ENCODE results near the gene TTC7B.

The TTC7B gene

DNA sequence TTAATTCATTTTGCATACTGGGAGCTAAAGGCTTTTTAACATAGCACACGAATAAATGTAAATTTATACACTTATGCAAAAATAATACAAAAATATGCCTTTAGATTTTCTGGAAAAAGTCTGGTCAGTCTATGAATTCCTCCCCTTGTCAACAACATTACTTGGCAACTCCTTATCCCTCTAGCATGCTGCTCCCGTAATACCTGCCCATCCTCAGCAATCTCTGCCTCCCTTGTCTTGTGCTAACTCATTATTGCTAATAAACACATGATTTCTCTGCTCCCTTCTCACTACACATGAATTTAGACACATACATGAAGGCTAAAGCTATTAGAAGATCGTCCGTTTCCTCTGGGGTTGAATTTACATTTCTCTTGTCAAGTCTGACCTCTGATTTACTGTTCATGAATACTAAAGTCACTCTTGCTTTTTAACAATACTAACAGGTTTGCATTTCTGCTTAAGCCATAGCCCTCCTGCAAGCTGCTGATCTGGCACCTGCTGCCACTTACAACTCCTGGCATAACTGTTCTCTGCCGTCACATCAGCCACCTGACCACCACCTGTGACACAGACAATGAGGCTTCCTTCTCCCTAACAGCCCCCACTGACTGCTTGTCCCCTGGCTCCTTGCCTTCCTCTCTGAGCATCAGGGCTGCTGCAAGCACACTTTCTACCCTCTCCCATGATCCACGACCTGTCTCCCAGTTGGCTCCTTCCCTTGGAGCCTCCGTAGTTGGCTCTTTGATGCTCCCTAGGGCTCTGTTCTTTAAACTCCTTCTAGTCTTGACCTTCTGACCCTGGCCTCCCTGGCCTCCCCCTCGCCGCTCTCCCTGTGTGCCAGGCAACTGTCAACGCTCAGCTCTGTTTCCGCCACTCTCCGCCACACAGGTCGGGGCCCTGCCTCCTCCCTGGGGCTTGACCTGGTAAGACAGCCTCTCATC is 241.8 kb downstream of the TTC7B start:
- no peak for DNase-seq (ENCODE audit: low spot score)

DNA sequence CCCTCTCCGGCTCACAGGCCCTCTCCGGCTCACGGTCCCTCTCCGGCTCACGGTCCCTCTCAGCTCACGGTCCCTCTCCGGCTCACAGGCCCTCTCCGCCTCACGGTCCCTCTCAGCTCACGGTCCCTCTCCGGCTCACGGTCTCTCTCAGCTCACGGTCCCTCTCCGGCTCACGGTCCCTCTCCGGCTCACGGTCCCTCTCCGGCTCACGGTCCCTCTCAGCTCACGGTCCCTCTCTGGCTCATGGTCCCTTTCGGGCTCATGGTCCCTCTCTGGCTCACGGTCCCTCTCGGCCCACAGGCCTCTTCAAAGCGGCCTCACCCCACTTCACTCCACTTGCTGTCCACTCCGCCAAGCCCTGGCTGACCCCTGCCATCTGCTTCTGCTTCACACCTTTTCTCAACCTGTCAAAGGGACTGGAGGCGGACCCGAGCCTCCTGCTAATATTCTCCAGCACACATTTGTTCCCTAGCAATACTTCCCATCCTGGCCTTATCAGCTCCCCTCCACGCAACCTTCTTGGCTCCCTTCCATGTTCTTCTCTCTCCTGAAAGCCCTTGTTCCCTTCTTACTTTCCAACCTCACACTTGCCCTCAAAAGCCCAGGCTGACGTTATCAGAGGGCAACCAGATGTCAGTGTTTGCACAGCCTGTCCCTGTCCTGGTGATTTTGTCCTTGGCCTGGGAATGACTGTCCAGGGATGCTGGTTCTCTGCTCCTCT is 242.7 kb downstream of the TTC7B start:
- no peak for DNase-seq (ENCODE audit: low spot score)

DNA sequence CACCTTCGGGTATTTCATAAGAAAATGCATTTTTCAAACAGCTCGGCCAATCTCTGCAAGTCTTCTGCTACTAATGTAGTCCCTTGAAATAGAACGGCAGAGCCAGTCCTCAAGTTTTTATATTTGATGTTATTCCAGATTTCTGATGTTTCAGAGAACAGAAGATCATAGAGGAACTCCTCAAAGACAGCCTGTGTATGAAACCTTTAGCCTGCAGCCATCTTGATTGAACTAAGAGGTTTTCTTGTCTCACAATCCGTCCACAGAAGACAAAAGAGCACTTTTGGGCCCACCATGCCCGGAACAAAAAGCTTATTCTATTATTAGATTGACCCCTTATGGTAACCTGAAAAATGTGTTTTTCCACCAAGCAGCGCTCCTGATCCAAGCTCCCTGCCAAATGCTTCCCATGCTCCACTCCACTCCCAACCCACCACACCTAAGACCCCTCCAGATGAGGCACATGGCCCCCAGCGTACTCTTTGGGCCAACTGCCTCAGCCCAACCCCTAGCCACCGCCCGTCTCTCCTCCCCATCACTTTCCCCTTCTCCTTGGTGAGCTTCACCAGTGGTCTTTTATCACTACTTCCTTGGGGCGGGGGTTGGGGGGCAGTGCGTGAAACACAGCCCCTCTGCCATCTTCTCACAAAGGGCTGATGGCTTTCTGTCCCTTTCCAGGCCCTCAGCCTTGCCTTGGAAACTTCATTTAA is 243.6 kb downstream of the TTC7B start:
- DNase-seq (ENCODE audit: low spot score) = peak; percentile 91

DNA sequence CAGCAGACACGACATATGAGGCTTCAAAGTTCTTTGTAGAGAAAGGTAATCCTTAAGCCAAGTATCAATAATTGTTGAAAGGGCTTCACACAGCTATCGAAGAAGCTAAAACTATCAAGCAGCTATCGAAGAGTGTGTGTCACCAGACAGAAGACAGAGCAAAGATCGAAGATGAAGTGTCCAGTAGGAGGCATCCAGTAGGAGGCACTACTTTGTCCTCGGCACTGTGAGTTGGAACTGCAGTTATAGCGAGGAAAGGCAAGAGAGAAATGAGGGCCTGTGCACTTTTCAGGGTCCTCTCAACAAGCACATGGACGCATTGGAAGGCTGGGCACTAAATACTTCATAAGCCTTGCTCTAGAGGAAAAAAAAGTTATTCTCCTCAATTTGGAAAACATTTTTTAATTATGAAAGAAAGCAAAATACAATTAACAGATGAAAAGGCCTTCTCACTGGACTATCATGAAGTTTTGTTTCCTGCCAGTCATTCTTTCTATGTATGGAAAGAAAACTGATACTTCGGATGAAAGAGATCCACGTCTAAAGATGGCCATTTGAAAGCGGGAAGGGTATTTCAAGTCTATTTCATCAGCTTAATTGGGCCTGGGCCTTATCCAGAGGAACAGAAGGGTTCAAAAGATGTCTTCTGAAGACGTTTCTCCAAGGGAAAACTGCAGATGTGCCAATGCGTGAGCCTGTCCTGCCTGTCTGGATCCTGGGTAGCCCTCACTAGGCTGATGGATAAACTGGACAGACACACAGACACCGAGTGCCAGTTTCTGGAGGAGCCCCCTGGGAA is 244.9 kb downstream of the TTC7B start:
- DNase-seq (ENCODE audit: low spot score) = no peak

DNA sequence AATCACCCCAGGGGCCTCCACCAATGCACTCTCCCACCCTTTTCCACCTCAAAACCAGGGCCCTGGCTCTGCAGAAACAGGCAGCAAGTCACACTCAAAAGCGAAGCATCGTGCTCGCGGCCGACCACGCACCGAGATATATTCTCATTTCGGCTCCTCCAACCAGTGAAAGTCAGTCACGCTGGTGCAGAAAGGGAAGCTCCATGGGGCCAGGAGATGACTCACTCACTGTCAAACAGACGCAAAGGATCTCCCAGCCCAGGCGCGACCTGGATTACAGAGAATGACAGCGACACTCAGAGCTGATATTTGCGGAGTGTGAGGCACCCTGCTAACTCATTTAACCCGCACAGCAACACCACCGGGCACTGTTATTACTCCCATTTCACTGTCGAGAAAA is 245.8 kb downstream of the TTC7B start:
- DNase-seq (ENCODE audit: low spot score) = no peak

DNA sequence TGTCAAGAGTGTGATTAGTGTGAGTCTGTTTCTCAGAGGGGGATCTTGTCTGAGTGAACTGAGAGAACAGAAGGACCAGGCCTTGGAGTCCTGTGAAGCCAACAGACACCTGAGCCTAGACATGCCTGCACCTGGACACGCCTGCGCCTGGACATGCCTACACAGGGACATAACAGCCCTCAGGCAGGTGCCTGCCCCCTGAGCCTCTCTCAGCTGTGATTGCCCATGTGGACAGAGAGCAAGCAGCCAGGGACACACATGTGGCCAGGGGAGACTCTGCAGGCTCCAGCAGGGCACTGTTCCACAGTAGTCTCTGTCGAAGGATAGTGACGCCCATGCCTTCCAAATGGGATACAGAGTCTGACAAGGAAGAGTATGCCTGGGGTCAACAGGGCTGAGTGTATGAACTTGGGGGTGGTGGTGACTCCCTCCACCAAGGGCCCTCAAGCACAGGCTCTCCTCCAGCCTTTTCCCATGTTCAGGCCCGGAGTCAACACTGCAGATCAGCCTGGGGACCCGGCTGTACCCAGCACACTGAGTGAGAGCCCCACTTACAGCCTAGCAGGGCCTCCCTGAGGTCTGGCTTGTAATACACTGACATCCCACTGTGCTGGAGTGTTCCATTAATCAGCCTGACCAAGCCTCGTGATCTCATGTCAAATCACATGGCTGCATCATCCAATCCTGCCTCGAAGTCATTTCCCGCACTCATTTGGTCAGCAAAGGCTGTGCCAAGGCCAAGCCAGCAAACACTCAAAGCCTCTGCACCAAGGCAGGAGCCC is 246.4 kb downstream of the TTC7B start:
- DNase-seq (ENCODE audit: low spot score) = no peak

DNA sequence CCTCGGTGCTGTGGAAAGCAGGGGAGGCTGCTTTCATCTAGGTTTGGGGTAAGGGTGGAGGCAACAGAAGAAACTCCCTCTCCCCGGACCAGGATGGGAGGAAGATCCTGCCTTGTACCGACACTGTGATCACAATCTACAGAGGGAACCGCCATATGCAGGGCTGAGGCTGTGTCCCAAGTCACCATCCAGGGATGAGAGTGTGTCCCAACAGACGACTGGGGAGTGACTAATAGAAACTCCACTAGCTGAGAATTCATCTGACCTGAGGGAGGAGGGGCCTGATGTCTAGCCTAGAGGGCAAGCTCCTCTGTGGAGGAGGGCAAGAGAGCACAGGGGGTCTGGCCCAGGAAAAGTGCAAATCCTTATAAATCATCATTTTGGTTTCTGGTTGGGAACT is 247.0 kb downstream of the TTC7B start:
- DNase-seq (ENCODE audit: low spot score) = no peak

DNA sequence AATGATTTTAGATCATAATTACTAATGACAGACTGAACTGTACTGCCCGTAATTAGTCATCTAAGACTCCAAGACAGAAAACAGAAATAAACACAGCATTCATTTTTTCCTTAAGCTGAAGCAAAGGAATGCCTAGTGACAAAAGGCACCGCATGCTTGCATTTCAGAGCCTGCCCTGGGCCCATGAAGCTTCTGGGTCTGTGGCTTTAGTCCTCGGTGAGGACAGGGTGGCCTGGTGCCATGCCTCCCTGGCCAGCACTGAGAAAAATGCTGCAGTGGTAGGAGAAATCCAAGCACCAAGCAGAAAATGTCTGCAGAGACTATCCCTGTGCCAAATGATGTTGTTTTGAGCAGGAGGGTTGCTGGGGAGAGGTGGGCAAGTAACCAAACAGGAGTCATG is 247.8 kb downstream of the TTC7B start:
- DNase-seq (ENCODE audit: low spot score) = no peak

DNA sequence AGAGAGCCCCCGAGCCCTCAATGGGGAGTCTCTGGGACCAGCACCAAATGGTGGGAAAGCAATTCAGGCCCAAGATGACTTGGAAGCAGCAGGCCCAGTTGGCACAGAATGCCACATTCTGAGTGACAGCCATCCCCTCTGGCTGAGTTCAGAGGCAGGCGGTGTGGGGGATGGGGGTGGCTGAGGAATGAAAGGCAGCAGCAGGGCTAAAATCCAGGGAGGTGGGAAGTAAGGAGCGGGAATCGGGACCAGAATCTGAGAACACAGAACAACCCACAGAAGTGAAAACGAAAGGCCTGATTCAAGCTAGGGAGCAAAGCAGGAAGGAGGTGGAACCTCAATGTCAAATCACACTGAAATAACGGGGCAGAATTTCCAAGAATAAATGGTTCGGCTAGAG is 248.2 kb downstream of the TTC7B start:
- DNase-seq (ENCODE audit: low spot score) = no peak

DNA sequence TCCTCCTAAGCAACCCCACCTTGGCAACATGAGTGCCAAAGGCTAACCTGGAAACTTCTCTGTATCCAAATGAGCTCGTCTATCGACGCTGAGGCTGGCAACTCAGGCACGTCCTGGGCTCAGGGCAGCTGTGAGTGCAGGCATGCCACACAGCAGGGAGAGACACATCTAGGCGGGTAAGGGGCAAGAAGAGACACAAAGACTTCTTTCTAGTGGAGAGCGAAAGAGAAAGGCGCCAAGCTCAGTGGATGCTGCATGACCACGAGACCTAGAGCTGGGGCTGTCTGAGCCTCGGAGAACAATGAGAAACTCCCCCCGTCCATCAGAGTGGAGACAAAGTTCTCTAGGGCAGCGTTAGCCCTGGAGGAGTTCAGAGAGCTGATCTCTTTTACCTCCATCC is 249.0 kb downstream of the TTC7B start:
- no peak for DNase-seq (ENCODE audit: low spot score)

DNA sequence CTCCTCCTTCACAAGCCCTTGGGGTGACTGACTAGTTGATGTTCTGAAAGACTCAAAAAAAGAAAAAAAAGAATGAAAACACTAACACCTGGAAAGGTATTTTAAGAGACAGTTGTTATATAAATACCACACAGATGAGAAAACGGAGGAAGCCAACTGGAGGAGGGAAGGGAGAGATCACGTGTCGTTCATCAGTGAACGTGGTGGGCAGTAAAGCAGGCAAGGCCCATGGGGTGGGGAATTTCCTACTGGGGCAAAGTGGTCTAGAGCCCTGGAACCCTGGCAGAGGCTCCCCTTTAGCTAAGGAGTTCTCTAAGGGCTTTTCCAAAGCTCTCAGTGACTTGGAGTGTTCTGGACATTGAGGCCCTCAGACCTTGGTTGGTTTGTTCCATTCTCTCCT is 249.7 kb downstream of the TTC7B start:
- DNase-seq (ENCODE audit: low spot score) = no peak

DNA sequence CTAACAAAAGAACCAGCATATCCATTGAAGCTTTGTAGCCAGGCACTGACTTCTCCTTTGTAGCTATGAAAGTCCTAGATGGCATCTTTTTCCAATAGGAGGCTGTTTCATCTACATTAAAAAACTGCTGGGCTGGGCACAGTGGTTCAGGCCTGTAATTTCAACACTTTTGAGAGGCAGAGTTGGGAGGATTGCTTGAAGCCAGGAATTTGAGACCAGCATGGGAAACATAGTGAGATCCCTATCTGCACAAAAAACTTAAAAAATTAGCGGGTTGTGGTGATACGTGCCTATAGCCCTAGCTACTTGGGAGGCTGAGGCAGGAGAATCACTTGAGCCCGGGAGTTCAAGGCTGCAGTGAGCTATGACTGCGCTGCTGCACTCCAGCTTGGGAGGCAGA is 251.7 kb downstream of the TTC7B start:
- no peak for DNase-seq (ENCODE audit: low spot score)

DNA sequence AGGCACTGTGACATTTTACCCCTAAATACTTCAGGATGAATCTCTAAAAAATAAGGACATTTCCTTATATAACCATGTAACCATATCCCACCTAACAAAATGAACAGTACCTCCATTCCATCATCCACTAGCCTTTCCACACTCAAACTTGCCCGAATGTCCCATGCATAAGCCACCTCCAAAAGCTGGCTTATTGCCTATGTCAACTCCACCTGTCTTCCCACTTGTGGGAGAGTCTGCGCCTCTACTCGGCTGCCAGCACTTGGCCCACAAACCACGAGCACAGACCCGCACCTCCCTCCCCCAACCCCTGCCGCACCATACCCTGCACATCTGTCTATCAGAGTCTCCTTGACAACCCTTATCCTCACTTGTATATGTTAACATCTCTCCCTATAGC is 253.6 kb downstream of the TTC7B start:
- no peak for DNase-seq (ENCODE audit: low spot score)

DNA sequence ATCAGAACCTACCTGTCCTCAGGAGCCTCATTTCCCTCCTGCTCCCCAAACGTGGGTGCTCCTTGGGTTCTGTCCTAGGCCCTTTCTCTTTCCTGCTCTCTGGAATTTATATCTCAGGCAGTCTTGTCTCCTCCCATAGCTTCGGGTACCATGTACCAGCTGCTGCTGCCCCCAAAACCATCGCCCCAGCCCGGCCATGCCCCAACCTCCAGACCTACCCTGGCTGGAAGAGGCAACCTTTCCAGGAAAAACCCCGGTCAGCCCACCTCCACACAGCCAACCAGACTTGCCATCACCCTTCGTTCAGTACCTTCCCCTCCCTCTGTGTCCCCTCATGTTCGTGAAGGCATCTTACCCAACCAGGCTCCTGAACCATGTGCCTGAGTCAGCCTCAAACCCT is 254.3 kb downstream of the TTC7B start:
- DNase-seq (ENCODE audit: low spot score) = no peak

DNA sequence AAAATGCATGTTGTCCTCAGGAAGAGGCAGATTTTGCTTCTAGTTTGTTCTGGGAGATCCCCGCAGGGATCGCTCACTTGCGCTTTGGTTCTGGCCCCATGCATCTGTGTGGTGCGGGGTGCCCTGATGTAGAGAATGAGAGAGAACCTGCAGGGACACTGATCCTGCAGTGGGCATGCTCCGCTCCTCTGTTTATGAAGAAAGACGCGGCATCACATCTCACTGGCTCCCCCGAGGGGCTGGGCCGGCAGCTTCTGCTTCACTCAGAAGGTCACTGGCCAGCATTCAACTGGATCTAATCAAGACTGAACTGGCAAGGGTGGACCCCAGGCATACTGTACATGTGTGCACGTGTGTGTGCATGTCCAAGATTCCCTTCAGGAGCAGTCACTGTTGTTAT is 255.2 kb downstream of the TTC7B start:
- no peak for DNase-seq (ENCODE audit: low spot score)

DNA sequence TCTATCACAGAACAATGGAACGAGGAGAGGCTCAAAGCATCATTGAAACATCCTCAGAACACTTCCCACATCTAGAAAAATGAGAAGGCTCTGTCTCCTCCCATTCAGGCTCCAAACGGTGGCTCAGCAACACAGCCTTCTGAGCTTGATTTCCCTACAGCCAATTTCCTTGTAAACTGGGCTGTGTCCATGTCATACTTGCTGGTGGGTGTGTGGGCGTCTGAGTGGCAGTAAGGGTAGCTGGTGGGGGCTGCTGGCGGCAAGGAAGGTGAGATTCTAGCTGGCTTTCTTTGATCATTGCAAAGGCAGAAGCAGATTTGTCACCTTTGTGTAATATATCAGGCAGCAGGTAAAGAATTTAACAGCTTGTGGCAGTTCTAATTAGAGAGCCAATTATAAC is 255.7 kb downstream of the TTC7B start:
- no peak for DNase-seq (ENCODE audit: low spot score)

DNA sequence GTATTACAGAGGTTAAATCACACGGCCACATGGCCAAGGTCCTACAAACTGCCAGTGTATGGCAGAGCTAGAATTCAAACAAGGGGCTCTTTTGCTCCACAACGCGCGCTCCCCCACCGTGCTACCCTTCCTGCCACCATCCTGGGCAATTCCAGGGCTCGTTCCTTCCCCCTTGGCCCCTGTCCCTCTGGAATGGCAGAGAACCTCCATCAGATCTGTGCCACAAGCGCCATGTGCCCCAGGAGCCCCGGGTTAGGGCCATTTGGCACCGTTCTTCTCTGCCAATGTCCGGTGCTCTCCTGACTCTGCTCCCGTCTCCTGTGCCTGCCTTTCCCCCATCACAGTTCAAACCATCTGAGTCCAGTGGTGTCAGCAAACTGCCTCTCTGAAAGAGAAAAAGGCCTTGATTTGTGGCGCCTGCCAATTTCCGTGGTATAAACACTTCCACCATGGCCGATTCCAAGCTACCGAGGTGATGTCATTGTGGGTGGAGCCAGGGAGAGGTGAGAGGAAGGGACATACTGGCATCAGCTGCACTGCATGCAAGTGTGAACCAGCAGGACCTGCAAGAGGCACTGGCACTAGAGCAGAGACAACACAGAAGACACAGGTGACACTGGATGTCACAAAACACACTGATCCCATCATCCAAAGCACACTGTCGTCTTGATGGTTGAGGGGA is 256.3 kb downstream of the TTC7B start:
- no peak for DNase-seq (ENCODE audit: low spot score)

DNA sequence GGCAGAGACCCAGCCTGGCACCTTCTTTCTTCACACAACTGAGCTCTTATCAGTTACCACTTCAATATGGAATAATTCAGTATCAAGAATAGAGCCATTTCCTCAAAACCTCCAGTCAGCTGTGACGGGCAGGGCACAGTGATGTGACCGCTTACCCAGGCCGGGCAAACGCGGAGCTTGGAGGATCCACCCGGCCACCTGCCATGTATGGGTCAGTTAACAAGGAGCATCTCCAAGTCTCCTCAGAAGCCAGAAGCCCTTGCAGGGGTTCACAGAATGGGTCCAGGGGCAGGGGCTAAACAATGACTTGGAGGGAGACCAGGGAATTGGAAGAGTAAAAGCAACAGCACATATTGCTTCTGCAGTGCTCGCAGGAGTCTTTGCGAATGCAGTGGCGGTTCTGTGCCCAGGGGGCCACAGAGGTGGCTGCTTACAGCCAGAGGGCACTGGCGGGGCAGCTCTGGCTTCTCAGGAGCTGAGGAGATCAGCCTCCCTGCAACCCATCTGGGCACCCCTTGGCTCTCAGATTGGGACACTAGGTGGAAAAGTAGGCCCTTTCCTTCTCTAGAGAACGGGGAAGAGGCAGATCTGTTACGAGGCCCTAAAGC is 257.1 kb downstream of the TTC7B start:
- no peak for DNase-seq (ENCODE audit: low spot score)

DNA sequence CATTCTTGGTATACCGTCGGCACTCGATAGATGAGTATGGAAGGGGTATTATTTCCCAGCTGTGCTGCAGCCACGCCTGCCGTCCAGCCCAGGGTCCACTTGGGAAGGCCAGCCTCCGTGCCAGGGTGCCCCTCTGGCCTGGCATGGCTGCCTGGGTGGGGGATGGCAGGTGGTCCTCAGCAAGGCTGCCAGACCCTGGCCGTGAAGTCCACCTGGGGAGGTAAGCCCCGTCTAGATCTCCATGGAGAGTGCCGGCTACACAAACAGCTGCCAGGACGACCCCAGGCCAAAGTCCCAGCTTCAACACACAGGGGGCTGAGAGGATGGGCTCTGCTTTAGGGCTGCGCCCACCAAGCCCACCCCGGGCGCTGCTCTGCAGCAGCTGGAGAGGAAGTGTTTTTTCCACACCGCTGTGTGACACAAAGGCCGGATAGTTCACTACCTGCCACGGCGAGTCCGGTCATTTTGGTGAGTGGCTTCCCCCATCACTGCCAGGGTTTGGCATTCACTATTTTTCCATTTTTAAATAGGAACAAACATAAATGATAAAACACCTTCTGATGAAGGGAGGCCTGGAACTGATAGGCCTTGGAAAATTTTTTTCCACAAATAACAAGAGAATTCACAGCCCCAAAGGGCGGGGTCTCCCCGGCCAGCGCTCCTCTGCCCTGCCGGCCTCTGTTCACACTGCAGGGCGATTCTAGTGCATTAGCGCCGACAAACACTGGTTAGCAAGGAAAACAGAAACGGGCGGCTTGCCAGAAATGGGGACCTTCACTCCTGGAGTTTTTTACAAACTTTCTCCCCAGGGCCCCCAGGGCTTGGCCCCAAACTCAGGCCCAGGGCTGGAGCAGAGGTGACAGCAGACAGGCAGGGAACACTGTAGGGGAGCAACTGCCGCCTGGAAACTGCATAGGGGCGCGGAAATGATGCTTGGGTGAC is 257.9 kb downstream of the TTC7B start:
- no peak for DNase-seq (ENCODE audit: low spot score)
